Peyer's patch (tissue), 4 donors: ENCODE measurements around the gene INKA1. TPM values are rescaled to one million over a fixed set of nuclear protein-coding genes. Genes with fewer than 3 reads are reported as not detected.
"Not testable (repeated sequence)": the region's sequence is repeated elsewhere in the genome, so short reads cannot be mapped to it uniquely, and the experiment has no call there.

Experiments used
- DNase-seq, 3 donors: peaks; one replicate each; pipeline ENCODE4 v3.0.0-alpha.2; 2017 to 2019
- H3K27ac ChIP-seq, 4 donors: fragments of 200-600 bp; sonication (generic); one replicate each; pipeline ENCODE4 v1.5.1; 2016 to 2019
- H3K27me3 ChIP-seq, 2 donors: fragments of 200-600 bp; sonication (generic); one replicate each; pipeline ENCODE4 v1.5.1; 2019
- H3K36me3 ChIP-seq, 3 donors: fragments of 200-600 bp; sonication (generic); one replicate each; pipeline ENCODE4 v1.5.1; 2016 to 2019
- H3K4me1 ChIP-seq, 4 donors: fragments of 200-600 bp; sonication (generic); one replicate each; pipeline ENCODE4 v1.5.1; 2016 to 2019
- H3K4me3 ChIP-seq, 4 donors: fragments of 200-600 bp; sonication (generic); 1 replicate in 3 of 4; 2 replicates in 1 of 4; pipeline ENCODE4 v1.5.1; 2016 to 2019; ENCODE audit warnings: mild to moderate bottlenecking in 1 of 4
- H3K9me3 ChIP-seq, 4 donors: fragments of 200-600 bp; sonication (generic); one replicate each; pipeline ENCODE4 v1.5.1; 2016 to 2019; ENCODE audit warnings: mild to moderate bottlenecking in 1 of 4
- POLR2A ChIP-seq, 2 donors: fragments of 450-650 bp; IDR thresholded peaks; one replicate each; pipeline ENCODE4 v1.5.1; 2017; ENCODE audit warnings: antibody characterized with exemption in 2 of 2, mild to moderate bottlenecking in 2 of 2, moderate library complexity in 2 of 2
- total RNA-seq, 4 donors: library from RNA; depleted of rRNA; stranded (reverse); fragments of >200 nt; gene quantifications; one replicate each; pipeline ENCODE4 v1.1.0, GENCODE V29; 2016
- TF ChIP-seq, protein P1 (sequence below), 6 experiments: fragments of 450-650 bp in 4 of 6; fragments of 200-600 bp in 2 of 6; sonication (generic) in 1 of 6; IDR thresholded peaks; one replicate each; pipeline ENCODE4 v1.5.1; 2017 to 2019; ENCODE audit warnings: antibody characterized with exemption in 6 of 6, mild to moderate bottlenecking in 3 of 6, moderate library complexity in 1 of 6

INKA1 gene
- total RNA-seq, 4 donors from 2014 or later: 1.9 to 22.3 TPM; not detected in 2

DNA sequence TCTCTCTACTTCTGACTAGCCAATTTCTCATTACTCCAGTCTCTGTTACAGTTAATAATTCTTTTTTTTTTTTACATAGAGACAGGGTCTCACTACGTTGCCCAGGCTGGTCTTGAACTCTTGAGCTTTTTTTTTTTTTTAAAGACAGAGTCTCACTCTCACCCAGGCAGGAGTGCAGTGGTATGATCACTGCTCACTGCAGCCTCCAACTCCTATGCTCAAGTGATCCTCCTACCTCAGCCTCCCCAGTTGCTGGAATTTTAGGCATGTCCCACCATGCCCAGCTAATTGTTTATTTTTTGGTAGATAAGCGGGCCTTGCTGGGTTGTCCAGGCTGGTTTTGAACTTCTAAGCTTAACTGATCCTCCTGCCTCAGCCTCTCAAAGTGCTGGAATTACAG is 30.4 kb upstream of the INKA1 start:
- Histone ChIP-seq H3K9me3 (no peaks in the 10 kb centered on the region), H3K4me1 (no peaks in the 10 kb centered on the region), H3K27ac (no peak overlapping the region), H3K36me3 (peaks cover 0 to 22% (median 0%) of the 10 kb centered on the region in 3 donors), H3K4me3 (no peak overlapping the region), H3K27me3 (no peaks in the 10 kb centered on the region)
- peak in 1 of 3 donors; percentile 4 for DNase-seq
- no peak for TF ChIP-seq POLR2A (IDR thresholded peaks at IDR 0.05)
- TF ChIP-seq, protein P1, sequence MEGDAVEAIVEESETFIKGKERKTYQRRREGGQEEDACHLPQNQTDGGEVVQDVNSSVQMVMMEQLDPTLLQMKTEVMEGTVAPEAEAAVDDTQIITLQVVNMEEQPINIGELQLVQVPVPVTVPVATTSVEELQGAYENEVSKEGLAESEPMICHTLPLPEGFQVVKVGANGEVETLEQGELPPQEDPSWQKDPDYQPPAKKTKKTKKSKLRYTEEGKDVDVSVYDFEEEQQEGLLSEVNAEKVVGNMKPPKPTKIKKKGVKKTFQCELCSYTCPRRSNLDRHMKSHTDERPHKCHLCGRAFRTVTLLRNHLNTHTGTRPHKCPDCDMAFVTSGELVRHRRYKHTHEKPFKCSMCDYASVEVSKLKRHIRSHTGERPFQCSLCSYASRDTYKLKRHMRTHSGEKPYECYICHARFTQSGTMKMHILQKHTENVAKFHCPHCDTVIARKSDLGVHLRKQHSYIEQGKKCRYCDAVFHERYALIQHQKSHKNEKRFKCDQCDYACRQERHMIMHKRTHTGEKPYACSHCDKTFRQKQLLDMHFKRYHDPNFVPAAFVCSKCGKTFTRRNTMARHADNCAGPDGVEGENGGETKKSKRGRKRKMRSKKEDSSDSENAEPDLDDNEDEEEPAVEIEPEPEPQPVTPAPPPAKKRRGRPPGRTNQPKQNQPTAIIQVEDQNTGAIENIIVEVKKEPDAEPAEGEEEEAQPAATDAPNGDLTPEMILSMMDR (IDR thresholded peaks at IDR 0.05): no peak

DNA sequence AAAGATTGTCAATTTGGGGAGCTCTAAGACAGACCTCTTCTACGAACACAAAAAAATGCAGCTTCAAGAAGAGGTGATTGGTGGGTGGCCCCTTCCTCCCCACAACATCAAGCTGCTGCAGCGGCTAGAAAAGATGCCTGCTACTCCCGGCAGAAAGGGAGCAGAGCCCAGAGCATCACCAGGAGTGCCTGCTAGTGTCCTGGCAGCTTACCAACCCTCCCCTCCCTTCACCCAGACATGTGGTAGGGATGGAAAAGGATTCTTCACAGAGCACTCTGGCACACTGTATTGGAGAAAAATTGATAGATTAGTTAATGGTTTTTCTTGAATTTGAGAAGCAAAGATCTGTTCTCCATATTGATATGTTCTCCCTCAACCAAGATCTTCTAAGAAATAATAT is 27.5 kb upstream of the INKA1 start:
- Histone ChIP-seq H3K27me3 (no peaks in the 10 kb centered on the region), H3K27ac (no peak overlapping the region), H3K4me3 (no peak overlapping the region), H3K4me1 (peaks cover 0 to 5% (median 0%) of the 10 kb centered on the region in 4 donors), H3K9me3 (no peaks in the 10 kb centered on the region), H3K36me3 (peaks cover 0 to 19% (median 0%) of the 10 kb centered on the region in 3 donors)
- no peak for TF ChIP-seq POLR2A (IDR thresholded peaks at IDR 0.05)
- TF ChIP-seq, protein P1 (IDR thresholded peaks at IDR 0.05): no peak
- DNase-seq: no peak

DNA sequence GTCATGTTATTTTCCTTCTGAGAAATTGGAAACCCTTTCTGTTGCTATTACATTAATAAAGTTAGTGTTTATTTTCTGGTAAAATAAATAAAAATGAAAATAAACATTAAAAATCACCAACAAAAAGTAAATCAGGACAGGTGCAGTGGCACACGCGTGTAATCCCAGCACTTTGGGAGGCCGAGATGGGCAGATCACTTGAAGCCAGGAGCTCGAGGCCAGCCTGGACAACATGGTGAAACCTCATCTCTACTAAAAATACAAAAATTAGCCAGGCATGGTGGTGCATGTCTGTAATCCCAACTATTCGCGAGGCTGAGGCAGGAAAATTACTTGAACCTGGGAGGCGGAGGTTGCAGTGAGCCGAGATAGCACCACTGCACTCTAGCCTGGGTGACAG is 27.0 kb upstream of the INKA1 start:
- not testable (repeated sequence) for H3K27ac ChIP-seq, H3K4me3 ChIP-seq, H3K9me3 ChIP-seq, H3K27me3 ChIP-seq
- peak in 1 of 3 donors; percentile 6 for DNase-seq
- Histone ChIP-seq H3K4me1 (peaks cover 0 to 11% (median 0%) of the 10 kb centered on the region in 4 donors), H3K36me3 (peaks cover 0 to 21% (median 0%) of the 10 kb centered on the region in 3 donors)

DNA sequence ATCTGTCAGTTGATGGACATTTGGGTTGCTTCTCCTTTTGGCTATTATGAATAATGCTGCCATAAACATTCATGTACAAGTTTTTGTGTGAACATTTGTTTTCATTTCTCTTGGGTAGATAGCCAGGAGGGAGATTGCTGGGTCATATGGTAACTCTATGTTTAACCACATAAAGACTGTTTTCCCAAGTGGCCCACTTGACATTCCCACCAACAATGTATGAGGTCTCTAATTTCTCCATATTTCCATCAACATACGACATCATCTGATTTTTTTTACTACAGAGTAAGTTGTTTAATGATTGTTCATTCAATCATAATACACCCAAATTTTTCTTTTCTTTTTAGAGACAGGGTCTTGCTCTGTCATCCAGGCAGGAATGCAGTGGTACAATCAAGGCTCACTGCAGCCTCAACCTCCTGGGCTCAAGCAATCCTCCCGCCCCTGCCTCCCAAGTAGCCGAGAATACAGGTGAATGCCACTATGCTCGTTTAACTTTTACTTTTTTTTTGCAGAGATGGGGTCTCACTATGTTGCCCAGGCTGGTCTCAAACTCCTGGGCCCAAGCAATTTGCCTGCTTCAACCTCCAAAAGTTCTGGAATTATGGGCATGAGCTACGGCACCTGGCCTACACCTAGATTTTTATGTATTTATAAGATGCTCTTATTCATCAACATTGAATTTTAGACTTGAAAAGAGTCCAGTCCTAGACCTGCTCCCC is 23.5 kb upstream of the INKA1 start:
- H3K4me3 ChIP-seq: no peak overlapping the region
- H3K27ac ChIP-seq: no peak overlapping the region
- TF ChIP-seq POLR2A (IDR thresholded peaks at IDR 0.05): no peak
- TF ChIP-seq, protein P1 (IDR thresholded peaks at IDR 0.05): no peak
- no peaks in the 10 kb centered on the region for H3K27me3 ChIP-seq
- H3K4me1 ChIP-seq: peaks cover 0 to 30% (median 0%) of the 10 kb centered on the region in 4 donors
- peaks cover 0 to 33% (median 0%) of the 10 kb centered on the region in 3 donors for H3K36me3 ChIP-seq
- no peaks in the 10 kb centered on the region for H3K9me3 ChIP-seq
- DNase-seq: peak in 1 of 3 donors; percentile 14

DNA sequence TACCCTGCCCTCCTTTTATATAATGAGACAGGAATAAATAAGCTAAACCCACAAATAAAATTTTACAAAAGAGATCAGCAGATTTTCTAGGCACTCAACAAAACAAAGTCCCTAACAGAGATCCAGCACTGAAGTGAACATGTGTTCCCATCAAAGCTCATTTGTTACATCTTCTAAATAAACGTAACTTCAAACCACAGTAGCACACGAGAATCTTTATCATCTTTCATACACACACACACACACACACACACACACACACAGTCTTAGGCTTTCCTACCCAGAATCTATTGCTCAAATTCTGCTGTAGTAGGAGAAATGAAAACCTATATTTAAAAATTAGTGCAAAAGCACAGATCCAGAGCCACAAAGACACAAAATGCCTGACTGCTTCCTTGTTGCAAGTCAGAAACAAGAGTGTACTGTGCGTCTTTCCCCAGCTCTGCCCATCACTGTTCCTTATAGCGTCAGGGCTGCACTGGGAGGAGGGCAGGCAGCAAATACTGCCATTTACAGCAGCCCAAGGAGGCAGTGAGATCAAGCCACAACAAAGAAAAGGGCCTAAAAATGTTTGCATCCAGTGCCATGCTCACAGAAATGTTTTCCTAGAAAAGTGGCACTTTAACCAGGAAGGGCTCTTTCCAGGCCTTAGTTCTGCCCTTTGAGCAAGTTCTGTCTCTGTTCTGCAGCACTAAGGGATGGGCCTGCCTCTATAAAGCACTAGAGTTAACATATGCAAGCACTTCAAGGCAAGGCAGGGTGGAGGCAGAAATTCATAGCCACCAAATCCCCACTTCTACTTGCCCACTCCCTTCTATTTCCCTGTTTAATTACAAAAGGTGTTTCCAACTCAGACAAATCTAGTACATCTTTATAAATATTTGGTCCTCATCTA is 22.7 kb upstream of the INKA1 start:
- DNase-seq: peak in 1 of 3 donors; percentile 10
- Histone ChIP-seq H3K9me3 (no peaks in the 10 kb centered on the region), H3K4me3 (no peak overlapping the region), H3K4me1 (peaks cover 0 to 38% (median 0%) of the 10 kb centered on the region in 4 donors), H3K36me3 (peaks cover 0 to 33% (median 0%) of the 10 kb centered on the region in 3 donors), H3K27me3 (no peaks in the 10 kb centered on the region), H3K27ac (no peak overlapping the region)
- no peak for TF ChIP-seq POLR2A (IDR thresholded peaks at IDR 0.05)
- TF ChIP-seq, protein P1 (IDR thresholded peaks at IDR 0.05): no peak

DNA sequence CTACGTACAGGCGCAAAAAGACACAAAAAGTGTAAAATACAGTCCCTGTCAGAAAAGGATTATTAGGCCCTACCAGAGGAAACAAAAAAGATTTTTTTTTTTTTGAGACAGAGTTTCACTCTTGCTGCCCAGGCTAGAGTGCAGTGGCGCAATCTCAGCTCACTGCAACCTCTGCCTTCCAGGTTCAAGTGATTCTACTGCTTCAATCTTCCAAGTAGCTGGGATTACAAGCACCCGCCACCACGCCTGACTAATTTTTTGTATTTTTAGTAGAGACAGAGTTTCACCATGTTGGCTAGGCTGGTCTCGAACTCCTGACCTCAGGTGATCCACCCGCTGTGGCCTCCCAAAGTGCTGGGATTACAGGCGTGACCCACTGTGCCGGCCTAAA is 22.1 kb upstream of the INKA1 start:
- H3K27ac ChIP-seq, H3K4me3 ChIP-seq, H3K9me3 ChIP-seq, H3K27me3 ChIP-seq: not testable (repeated sequence)
- peaks cover 0 to 33% (median 0%) of the 10 kb centered on the region in 3 donors for H3K36me3 ChIP-seq
- peaks cover 0 to 40% (median 0%) of the 10 kb centered on the region in 4 donors for H3K4me1 ChIP-seq
- peak in 1 of 3 donors; percentile 22 for DNase-seq
